GM23248 (cell line): Measurements from ENCODE around the gene KCTD6. TPM values are rescaled to one million over a fixed set of nuclear protein-coding genes. Genes with fewer than 3 reads are reported as not detected.

Experiments used
- DNase-seq: peaks from one replicate; pipeline ENCODE4 v3.0.0-alpha.2; 2015
- H2AFZ ChIP-seq: fragments of 200-600 bp; sonication (generic); 2 replicates; pipeline ENCODE4 v1.6.1; 2016; ENCODE audit warnings: antibody characterized with exemption
- H3F3A ChIP-seq: fragments of 200-600 bp; sonication (generic); 2 replicates; pipeline ENCODE4 v1.6.1; 2016; ENCODE audit warnings: mild to moderate bottlenecking, antibody characterized with exemption, mixed run types; ENCODE audit not compliant: insufficient read depth
- H3K27ac ChIP-seq: fragments of 200-600 bp; sonication (generic); 2 replicates; pipeline ENCODE4 v1.5.1; 2016; ENCODE audit warnings: mild to moderate bottlenecking
- H3K27me3 ChIP-seq: fragments of 200-600 bp; sonication (generic); replicated peaks from 2 replicates; pipeline ENCODE4 v1.6.1; 2016; ENCODE audit warnings: mild to moderate bottlenecking; ENCODE audit not compliant: insufficient read depth
- H3K36me3 ChIP-seq: fragments of 200-600 bp; sonication (generic); 2 replicates; pipeline ENCODE4 v1.6.1; 2016; ENCODE audit warnings: low read depth, mild to moderate bottlenecking
- H3K4me1 ChIP-seq: fragments of 200-600 bp; sonication (generic); 2 replicates; pipeline ENCODE4 v1.6.1; 2016; ENCODE audit warnings: mild to moderate bottlenecking; ENCODE audit not compliant: insufficient read depth
- H3K4me2 ChIP-seq: fragments of 200-600 bp; sonication (generic); one replicate; pipeline ENCODE4 v1.6.1; 2016; ENCODE audit warnings: mild to moderate bottlenecking; ENCODE audit not compliant: unreplicated experiment
- H3K4me3 ChIP-seq: fragments of 200-600 bp; sonication (generic); 2 replicates; pipeline ENCODE4 v1.5.1; 2016; ENCODE audit warnings: mild to moderate bottlenecking
- H3K79me2 ChIP-seq: fragments of 200-600 bp; sonication (generic); 2 replicates; pipeline ENCODE4 v1.6.1; 2016; ENCODE audit warnings: mild to moderate bottlenecking; ENCODE audit not compliant: insufficient read depth
- H3K9ac ChIP-seq: fragments of 200-600 bp; sonication (generic); 2 replicates; pipeline ENCODE4 v1.6.1; 2016; ENCODE audit warnings: mild to moderate bottlenecking
- H3K9me2 ChIP-seq: fragments of 200-600 bp; sonication (generic); 2 replicates; pipeline ENCODE4 v1.6.1; 2016; ENCODE audit warnings: mixed run types, mild to moderate bottlenecking, moderate library complexity; ENCODE audit not compliant: insufficient read depth
- H3K9me3 ChIP-seq: fragments of 200-600 bp; sonication (generic); one replicate; pipeline ENCODE4 v1.6.1; 2017; ENCODE audit warnings: low read depth
- H4K20me1 ChIP-seq: fragments of 200-600 bp; sonication (generic); 2 replicates; pipeline ENCODE4 v1.6.0; 2016; ENCODE audit not compliant: insufficient read depth
- EZH2 ChIP-seq: fragments of 200-600 bp; sonication (generic); IDR thresholded peaks from 2 replicates; pipeline ENCODE4 v1.6.1; 2018; ENCODE audit warnings: antibody characterized with exemption, mild to moderate bottlenecking; ENCODE audit not compliant: insufficient read depth, poor library complexity, severe bottlenecking
- EZH2phosphoT487 ChIP-seq: fragments of 200-600 bp; sonication (generic); IDR thresholded peaks from 2 replicates; pipeline ENCODE4 v1.6.1; 2018; ENCODE audit warnings: antibody characterized with exemption, moderate library complexity, mild to moderate bottlenecking, low read depth; ENCODE audit not compliant: insufficient read depth
- WGBS, 2 experiments: methylation state at CpG; one replicate each; pipeline ENCODE4 v1.1.6; 2015 to 2017; ENCODE audit warnings: low lambda C conversion rate in 2 of 2, low coverage in 1 of 2; ENCODE audit errors: missing lambda C conversion rate in 2 of 2; 5-methylcytosine and 5-hydroxymethylcytosine counted together
- in situ Hi-C: fragments of 300-500 bp; cut with MboI; formaldehyde crosslinking; loops from 2 replicates; pipeline ENCODE4 v1.15.0; 2020
- polyA plus RNA-seq: library from polyadenylated mRNA; unstranded; fragments of >200 nt; fragmentation: Nextera tagmentation; extraction: Ambion mirVana; gene quantifications from 2 replicates; pipeline ENCODE4 v1.2.1, GENCODE V29; 2016
- total RNA-seq: library from RNA; depleted of rRNA; stranded (reverse); fragments of >200 nt; shearing (Covaris generic); gene quantifications from 2 replicates; pipeline ENCODE4 v1.2.3, GENCODE V29; 2014

The KCTD6 gene
- total and polyA plus RNA-seq, 2 experiments from 2014 or later = 12.8 to 13.7 TPM

- H3K36me3 ChIP-seq = no peaks in the 10 kb centered on the region
- H3K4me2 ChIP-seq = no peak overlapping the region
- H3K9me3 ChIP-seq = no peaks in the 10 kb centered on the region
- no peaks in the 10 kb centered on the region for H3K9me2 ChIP-seq
- no peak for TF ChIP-seq EZH2
- no peak for TF ChIP-seq EZH2phosphoT487
- no peak overlapping the region for H3K9ac ChIP-seq
- peaks cover 14% of the 10 kb centered on the region; the same call in 1 of the 2 replicates for H3F3A ChIP-seq
- H3K79me2 ChIP-seq = no peaks in the 10 kb centered on the region
- no peak overlapping the region for H2AFZ ChIP-seq
- in situ Hi-C loops = no loop called here
- H4K20me1 ChIP-seq = no peaks in the 10 kb centered on the region
- DNase-seq = no peak
- 71 to 75% methylated on average over 4 of the region's 4 CpGs for WGBS, 2 experiments
- no peaks in the 10 kb centered on the region for H3K27me3 ChIP-seq
- peaks cover 16% of the 10 kb centered on the region for H3K4me1 ChIP-seq
- no peak overlapping the region for H3K27ac ChIP-seq
- H3K4me3 ChIP-seq = no peak overlapping the region
Observed at GRCh38 chr3:58469096-58469495, 22.8 kb upstream of the KCTD6 start.

GRCh38 chr3:58470363-58471024 is 21.4 kb upstream of the KCTD6 start:
- no peak for DNase-seq
- H3K9me3 ChIP-seq = no peaks in the 10 kb centered on the region
- no peak overlapping the region for H3K9ac ChIP-seq
- no peak overlapping the region for H2AFZ ChIP-seq
- H3K36me3 ChIP-seq = no peaks in the 10 kb centered on the region
- peaks cover 14% of the 10 kb centered on the region for H3K4me1 ChIP-seq
- 92 to 95% methylated on average over 12 of the region's 12 CpGs for WGBS, 2 experiments
- no peaks in the 10 kb centered on the region for H3K79me2 ChIP-seq
- no peaks in the 10 kb centered on the region for H3K9me2 ChIP-seq
- H3K27ac ChIP-seq = peak overlapping the region; percentile 33; the same call in 1 of the 2 replicates
- 0 out of 2 replicates have a peak, but pooled peaks cover 6% of the 10 kb centered on the region for H3F3A ChIP-seq
- no peak overlapping the region for H3K4me2 ChIP-seq
- in situ Hi-C loops = no loop called here
- no peak overlapping the region for H3K4me3 ChIP-seq
- H3K27me3 ChIP-seq = no peaks in the 10 kb centered on the region
- no peak for TF ChIP-seq EZH2phosphoT487
- TF ChIP-seq EZH2 = no peak
- H4K20me1 ChIP-seq = no peaks in the 10 kb centered on the region

GRCh38 chr3:58471025-58471887 is 20.6 kb upstream of the KCTD6 start:
- Histone ChIP-seq H3K36me3 (no peaks in the 10 kb centered on the region), H3K4me1 (peaks cover 14% of the 10 kb centered on the region), H3K9ac (no peak overlapping the region), H3K4me2 (peak overlapping the region; percentile 32), H3K27ac (peak overlapping the region; percentile 33), H3F3A (0 out of 2 replicates have a peak, but pooled peaks cover 6% of the 10 kb centered on the region), H3K4me3 (no peak overlapping the region), H3K27me3 (no peaks in the 10 kb centered on the region), H3K9me3 (no peaks in the 10 kb centered on the region), H2AFZ (no peak overlapping the region), H4K20me1 (no peaks in the 10 kb centered on the region), H3K79me2 (no peaks in the 10 kb centered on the region), H3K9me2 (no peaks in the 10 kb centered on the region)
- 66 to 68% methylated on average over 10 of the region's 10 CpGs for WGBS, 2 experiments
- TF ChIP-seq EZH2phosphoT487 = no peak
- TF ChIP-seq EZH2 = no peak
- peak; percentile 89 for DNase-seq
- in situ Hi-C loops = no loop called here

- Histone ChIP-seq H3K9me3 (no peaks in the 10 kb centered on the region), H3F3A (0 out of 2 replicates have a peak, but pooled peaks cover 6% of the 10 kb centered on the region), H4K20me1 (no peaks in the 10 kb centered on the region), H3K4me2 (no peak overlapping the region), H3K79me2 (no peaks in the 10 kb centered on the region), H3K4me3 (no peak overlapping the region), H2AFZ (no peak overlapping the region), H3K9ac (no peak overlapping the region), H3K27me3 (no peaks in the 10 kb centered on the region), H3K27ac (no peak overlapping the region), H3K9me2 (no peaks in the 10 kb centered on the region), H3K4me1 (peaks cover 14% of the 10 kb centered on the region), H3K36me3 (no peaks in the 10 kb centered on the region)
- no peak for TF ChIP-seq EZH2phosphoT487
- in situ Hi-C loops = no loop called here
- 85 to 89% methylated on average over 1 of the region's 1 CpG for WGBS, 2 experiments
- DNase-seq = no peak
Observed at GRCh38 chr3:58473275-58473674, 18.6 kb upstream of the KCTD6 start.
